Fibroblast of mammary gland (primary cell): ENCODE data around the gene SV2C.
"Not testable (repeated sequence)": the region's sequence is repeated elsewhere in the genome, so short reads cannot be mapped to it uniquely, and the experiment has no call there.

Source experiments
- DNase-seq: peaks from one replicate; pipeline ENCODE4 v3.0.0-alpha.2; 2010; ENCODE audit warnings: low read depth
- H3K4me3 ChIP-seq: 2 replicates; pipeline ENCODE4 v1.5.1; 2011; ENCODE audit warnings: low read depth, mild to moderate bottlenecking, low read length, moderate library complexity; ENCODE audit not compliant: control insufficient read depth
- CTCF ChIP-seq: conservative IDR thresholded peaks from 2 replicates; pipeline ENCODE4 v1.5.1; 2011; ENCODE audit warnings: low read depth, low read length, inconsistent platforms; ENCODE audit not compliant: control insufficient read depth, insufficient read depth

The SV2C gene

GRCh38 chr5:76082772-76083554, at the start of gene SV2C:
Gene SV2C, plus strand, starts transcription at chr5:76083383. Its CDS starts 48,368 bp downstream, at chr5:76131751.
- no peak for TF ChIP-seq CTCF
- no peak for DNase-seq
- no peak within 1 kb of the TSS for H3K4me3 ChIP-seq

- not testable (repeated sequence) for DNase-seq, H3K4me3 ChIP-seq
Observed at GRCh38 chr5:76037736-76038151, 45.4 kb upstream of the SV2C start.

GRCh38 chr5:76038212-76038611, 45.0 kb upstream of the SV2C start:
- no peak for DNase-seq
- H3K4me3 ChIP-seq: no peak overlapping the region
- no peak for TF ChIP-seq CTCF

- TF ChIP-seq CTCF: no peak
- no peak overlapping the region for H3K4me3 ChIP-seq
- DNase-seq: no peak
Observed at GRCh38 chr5:76040806-76041205, 42.4 kb upstream of the SV2C start.

- DNase-seq: no peak
- H3K4me3 ChIP-seq: no peak overlapping the region
- TF ChIP-seq CTCF: no peak
Observed at GRCh38 chr5:76041863-76042262, 41.3 kb upstream of the SV2C start.

- TF ChIP-seq CTCF: no peak
- DNase-seq: no peak
- no peak overlapping the region for H3K4me3 ChIP-seq
Observed at GRCh38 chr5:76046741-76047140, 36.4 kb upstream of the SV2C start.

GRCh38 chr5:76050134-76050533, 33.0 kb upstream of the SV2C start:
- H3K4me3 ChIP-seq: no peak overlapping the region
- DNase-seq: no peak
- no peak for TF ChIP-seq CTCF
